ENCODE results near the gene LILRA6. TPM values are rescaled to one million over a fixed set of nuclear protein-coding genes. Genes with fewer than 3 reads are reported as not detected.
"Not testable (repeated sequence)": the region's sequence is repeated elsewhere in the genome, so short reads cannot be mapped to it uniquely, and the experiment has no call there.

The LILRA6 gene
- total RNA-seq, 2 experiments from 2014 or later, result not detected

GRCh38 chr19:54206030-54206830 lies 36.4 kb downstream of the LILRA6 start:
- CTCF ChIA-PET, result no interaction called here
- DNase-seq (no peak), ATAC-seq (no peak)
- Mint-ChIP-seq H3K4me3 (no peak overlapping the region), H3K27ac (no peak overlapping the region), H3K9me3 (ENCODE audit: low read depth) (no peaks in the 10 kb centered on the region), H3K27me3 (no peaks in the 10 kb centered on the region), H3K4me1 (peaks cover 93% of the 10 kb centered on the region), H3K36me3 (peaks cover 75% of the 10 kb centered on the region)

DNA sequence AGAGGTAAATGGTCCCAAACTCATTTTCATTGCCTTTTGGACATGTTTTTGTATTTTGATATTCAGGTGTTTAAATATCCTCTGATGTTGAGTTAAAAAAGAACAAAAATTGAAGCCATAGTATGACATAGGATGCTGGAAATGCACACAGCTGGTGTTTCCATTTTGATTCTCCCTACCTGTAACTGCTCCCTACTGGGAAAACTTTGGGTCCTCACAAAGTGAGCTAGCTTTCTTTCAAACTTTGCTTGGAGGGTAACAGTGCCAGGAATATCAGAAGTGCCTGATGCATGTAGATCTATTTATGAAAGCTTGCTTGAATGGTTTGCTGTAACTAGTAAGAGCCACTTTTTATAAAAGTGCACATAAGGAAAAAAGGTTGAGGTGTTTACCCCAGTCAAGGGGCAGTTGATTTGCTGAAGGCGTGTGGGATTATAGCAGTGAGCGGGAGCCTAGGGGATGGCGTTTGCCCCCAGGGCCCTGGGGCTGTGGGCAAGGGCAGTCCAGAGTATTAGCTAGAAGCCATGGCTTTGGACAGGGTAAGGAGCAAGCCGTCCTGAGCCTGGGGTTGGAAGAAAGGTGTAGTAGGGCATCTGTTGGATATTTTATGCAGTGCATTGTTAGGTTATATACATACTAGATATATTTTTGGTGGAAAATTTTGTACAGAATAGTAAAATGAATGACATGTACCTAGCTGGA lies 37.7 kb downstream of the LILRA6 start:
- Mint-ChIP-seq H3K36me3 (peaks cover 74% of the 10 kb centered on the region), H3K9me3 (ENCODE audit: low read depth) (no peaks in the 10 kb centered on the region), H3K27me3 (no peaks in the 10 kb centered on the region), H3K4me1 (peaks cover 79% of the 10 kb centered on the region), H3K4me3 (peak overlapping the region; percentile 45), H3K27ac (no peak overlapping the region)
- CTCF ChIA-PET, result interaction anchor here (1.0 to 1.2 kb wide), 3 partner anchors 16 to 1097 kb away, joined by 3 to 4 read pairs (median 4); partner anchors contain the start of gene MBOAT7
- DNase-seq (no peak), ATAC-seq (no peak)

- no peaks in the 10 kb centered on the region for H3K27me3 Mint-ChIP-seq
- no peaks in the 10 kb centered on the region for H3K9me3 Mint-ChIP-seq (ENCODE audit: low read depth)
- H3K4me1 Mint-ChIP-seq, result peaks cover 67% of the 10 kb centered on the region
- H3K4me3 Mint-ChIP-seq, result peak overlapping the region; percentile 88
- no peak for ATAC-seq
- no peak for DNase-seq
- peak overlapping the region; percentile 47 for H3K27ac Mint-ChIP-seq
- H3K36me3 Mint-ChIP-seq, result peaks cover 69% of the 10 kb centered on the region
- CTCF ChIA-PET, result interaction anchor here (1.1 kb wide), 1 partner anchor 14 kb away, joined by 3 read pairs; the partner anchor contains the start of gene MBOAT7
Measured at GRCh38 chr19:54203151-54203611, 39.4 kb downstream of the LILRA6 start.

- Mint-ChIP-seq H3K9me3 (ENCODE audit: low read depth) (no peaks in the 10 kb centered on the region), H3K27ac (peak overlapping the region; percentile 99), H3K36me3 (peaks cover 59% of the 10 kb centered on the region), H3K4me1 (peaks cover 57% of the 10 kb centered on the region), H3K4me3 (peak overlapping the region; percentile 88), H3K27me3 (no peaks in the 10 kb centered on the region)
- ATAC-seq (no peak), DNase-seq (no peak)
- CTCF ChIA-PET, result interaction anchor here (1.1 kb wide), 1 partner anchor 13 kb away, joined by 3 read pairs; the partner anchor contains the start of gene MBOAT7
Measured at GRCh38 chr19:54201980-54202379, 40.6 kb downstream of the LILRA6 start.

GRCh38 chr19:54201172-54201701 lies 41.4 kb downstream of the LILRA6 start:
- Mint-ChIP-seq H3K27me3 (no peaks in the 10 kb centered on the region), H3K9me3 (ENCODE audit: low read depth) (no peaks in the 10 kb centered on the region), H3K4me3 (peak overlapping the region; percentile 88), H3K27ac (peak overlapping the region; percentile 99), H3K36me3 (peaks cover 52% of the 10 kb centered on the region), H3K4me1 (peaks cover 50% of the 10 kb centered on the region)
- CTCF ChIA-PET, result interaction anchor here (0.8 to 3.3 kb wide), 4 partner anchors 9 to 42 kb away, joined by 3 to 33 read pairs (median 6); partner anchors contain the start of genes LENG1, MBOAT7 and TSEN34
- ATAC-seq (no peak), DNase-seq (peak; percentile 55)

DNA sequence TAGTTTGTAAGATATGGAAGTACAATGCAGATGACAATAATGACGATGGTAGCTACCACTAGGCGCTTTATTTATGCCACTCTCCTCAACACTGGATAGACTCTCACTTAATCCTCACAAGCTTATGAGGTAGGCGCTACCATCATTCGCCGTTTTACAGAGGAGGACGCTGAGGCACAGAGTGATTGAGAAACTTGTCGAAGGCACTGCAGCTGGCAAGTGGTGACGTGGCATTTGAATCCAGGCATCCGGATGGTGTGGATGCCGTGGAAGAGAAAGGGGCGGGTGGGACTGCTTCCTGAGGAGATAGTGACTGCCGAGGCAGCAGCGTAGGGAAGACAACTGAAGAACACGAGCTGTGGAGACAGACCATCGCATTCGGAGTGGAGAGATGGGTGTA lies 43.2 kb downstream of the LILRA6 start:
- peak overlapping the region; percentile 11 for H3K27ac Mint-ChIP-seq
- DNase-seq, result no peak
- no peaks in the 10 kb centered on the region for H3K27me3 Mint-ChIP-seq
- H3K4me3 Mint-ChIP-seq, result peak overlapping the region; percentile 63
- peaks cover 40% of the 10 kb centered on the region for H3K36me3 Mint-ChIP-seq
- H3K4me1 Mint-ChIP-seq, result peaks cover 32% of the 10 kb centered on the region
- CTCF ChIA-PET, result interaction anchor here (1.1 to 3.3 kb wide), 2 partner anchors 9 kb away, joined by 4 to 33 read pairs; partner anchors contain the start of genes MBOAT7 and TSEN34
- no peak for ATAC-seq
- H3K9me3 Mint-ChIP-seq (ENCODE audit: low read depth), result no peaks in the 10 kb centered on the region

- no peak for ATAC-seq
- peak overlapping the region; percentile 33 for H3K27ac Mint-ChIP-seq
- H3K9me3 Mint-ChIP-seq (ENCODE audit: low read depth), result no peaks in the 10 kb centered on the region
- no peaks in the 10 kb centered on the region for H3K27me3 Mint-ChIP-seq
- H3K36me3 Mint-ChIP-seq, result peaks cover 23% of the 10 kb centered on the region
- CTCF ChIA-PET, result no interaction called here
- DNase-seq, result no peak
- H3K4me1 Mint-ChIP-seq, result peaks cover 21% of the 10 kb centered on the region
- no peak overlapping the region for H3K4me3 Mint-ChIP-seq
Measured at GRCh38 chr19:54197121-54197520, 45.5 kb downstream of the LILRA6 start.

DNA sequence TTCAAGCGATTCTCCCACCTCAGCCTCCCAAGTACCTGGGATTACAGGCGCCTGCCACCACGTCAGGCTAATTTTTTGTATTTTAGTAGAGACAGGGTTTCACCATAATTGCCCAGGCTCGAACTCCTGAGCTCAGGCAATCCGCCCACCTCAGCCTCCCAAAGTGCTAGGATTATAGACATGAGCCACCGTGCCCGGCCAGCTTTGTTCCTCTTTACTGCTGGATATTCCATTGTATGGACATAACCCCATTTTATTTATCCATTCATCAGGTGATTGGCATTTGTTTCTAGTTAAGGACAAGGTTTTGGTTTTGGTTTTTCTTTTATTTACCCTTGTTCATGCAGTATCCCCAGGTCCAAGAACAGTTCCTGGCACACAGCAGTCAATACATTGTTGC lies 46.1 kb downstream of the LILRA6 start:
- Mint-ChIP-seq H3K4me3 (no peak overlapping the region), H3K27me3 (no peaks in the 10 kb centered on the region), H3K27ac (no peak overlapping the region), H3K9me3 (ENCODE audit: low read depth) (no peaks in the 10 kb centered on the region), H3K4me1 (peaks cover 23% of the 10 kb centered on the region), H3K36me3 (peaks cover 18% of the 10 kb centered on the region)
- CTCF ChIA-PET, result no interaction called here
- DNase-seq (no peak), ATAC-seq (no peak)

- H3K27me3 Mint-ChIP-seq; CTCF ChIA-PET; H3K9me3 Mint-ChIP-seq (ENCODE audit: low read depth): not testable (repeated sequence)
Measured at GRCh38 chr19:54194463-54194862, 48.1 kb downstream of the LILRA6 start.

GRCh38 chr19:54193011-54193410 lies 49.6 kb downstream of the LILRA6 start:
- DNase-seq (no peak), ATAC-seq (no peak)
- CTCF ChIA-PET, result no interaction called here
- peak overlapping the region; percentile 62 for H3K27ac Mint-ChIP-seq
- no peaks in the 10 kb centered on the region for H3K9me3 Mint-ChIP-seq (ENCODE audit: low read depth)
- peaks cover 9% of the 10 kb centered on the region for H3K36me3 Mint-ChIP-seq
- H3K4me3 Mint-ChIP-seq, result peak overlapping the region; percentile 9
- H3K4me1 Mint-ChIP-seq, result peaks cover 29% of the 10 kb centered on the region
- no peaks in the 10 kb centered on the region for H3K27me3 Mint-ChIP-seq

More at GRCh38 chr19:54194463-54194862, 48.1 kb downstream of the LILRA6 start:
- not testable (repeated sequence) for DNase-seq, ATAC-seq, H3K36me3 Mint-ChIP-seq, H3K4me3 Mint-ChIP-seq, H3K27ac Mint-ChIP-seq
- H3K4me1 Mint-ChIP-seq, result peaks cover 24% of the 10 kb centered on the region

GRCh38 chr19:54191811-54192453 lies 50.7 kb downstream of the LILRA6 start:
- ATAC-seq (no peak), DNase-seq (no peak)
- H3K27me3 Mint-ChIP-seq, result no peaks in the 10 kb centered on the region
- H3K36me3 Mint-ChIP-seq, result peaks cover 12% of the 10 kb centered on the region
- CTCF ChIA-PET, result interaction anchor here (1.3 to 5.1 kb wide), 3 partner anchors 8 to 32 kb away, joined by 3 to 33 read pairs (median 4); partner anchors contain the start of genes LENG1 and RPS9
- H3K27ac Mint-ChIP-seq, result peak overlapping the region; percentile 84
- no peaks in the 10 kb centered on the region for H3K9me3 Mint-ChIP-seq (ENCODE audit: low read depth)
- peak overlapping the region; percentile 80 for H3K4me3 Mint-ChIP-seq
- H3K4me1 Mint-ChIP-seq, result peaks cover 37% of the 10 kb centered on the region

DNA sequence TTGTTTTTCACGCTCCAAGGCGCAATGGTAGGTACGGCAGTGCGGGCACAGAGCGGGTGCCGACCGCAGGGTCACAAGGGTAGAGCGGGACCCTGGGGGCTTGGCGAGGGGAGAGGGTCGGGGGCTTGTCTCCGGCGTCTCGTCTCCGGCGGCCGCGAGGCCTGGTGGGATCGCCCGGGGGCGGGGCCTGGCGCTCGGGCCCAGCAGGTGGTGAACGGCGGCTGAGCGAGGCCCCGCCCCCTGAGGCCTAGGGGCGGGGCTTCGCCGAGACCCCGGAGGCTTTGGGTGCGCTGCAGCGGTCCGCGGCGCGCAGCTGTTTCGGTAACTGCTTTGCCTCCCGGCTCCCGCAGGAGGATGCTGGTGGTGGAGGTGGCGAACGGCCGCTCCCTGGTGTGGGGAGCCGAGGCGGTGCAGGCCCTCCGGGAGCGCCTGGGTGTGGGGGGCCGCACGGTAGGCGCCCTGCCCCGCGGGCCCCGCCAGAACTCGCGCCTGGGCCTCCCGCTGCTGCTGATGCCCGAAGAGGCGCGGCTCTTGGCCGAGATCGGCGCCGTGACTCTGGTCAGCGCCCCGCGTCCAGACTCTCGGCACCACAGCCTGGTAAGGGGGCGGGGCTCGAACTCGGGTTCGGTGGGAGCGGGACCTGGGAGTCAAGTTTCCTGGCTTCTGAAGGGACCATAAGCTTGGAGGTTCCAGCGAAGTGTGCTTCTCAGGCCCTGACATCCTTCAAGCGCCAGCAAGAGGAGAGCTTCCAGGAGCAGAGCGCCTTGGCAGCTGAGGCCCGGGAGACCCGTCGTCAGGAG lies 51.4 kb downstream of the LILRA6 start, which contains the start of gene TSEN34:
TSS of gene TSEN34 (plus strand) at position 298 of the 800 bp plus-strand sequence. CDS start at position 355, 57 bp downstream.
- peaks cover 38% of the 10 kb centered on the region for H3K4me1 Mint-ChIP-seq
- CTCF ChIA-PET, result interaction anchor here (0.6 to 5.1 kb wide), 6 partner anchors 9 to 75 kb away, joined by 3 to 33 read pairs (median 4); partner anchors contain the start of genes CNOT3, LENG1 and RPS9
- H3K27me3 Mint-ChIP-seq, result no peaks in the 10 kb centered on the region
- H3K27ac Mint-ChIP-seq, result peak within 1 kb of the TSS; percentile 95
- peaks cover 16% of the 10 kb centered on the region for H3K36me3 Mint-ChIP-seq
- peak; percentile 91 for DNase-seq
- peak; percentile 35 for ATAC-seq
- H3K9me3 Mint-ChIP-seq (ENCODE audit: low read depth), result no peaks in the 10 kb centered on the region
- peak within 1 kb of the TSS; percentile 80 for H3K4me3 Mint-ChIP-seq
